ENCODE data around the gene MTHFD1L.

The MTHFD1L gene

GRCh38 chr6:151075527-151075926 is 210.0 kb downstream of the MTHFD1L start:
- no peak for TF ChIP-seq FOXP2 (optimal IDR thresholded peaks at IDR 0.05; ENCODE audit: borderline replicate concordance, extremely low read depth, extremely low read length, insufficient read depth)
- no peak for TF ChIP-seq TAF1 (IDR thresholded peaks at IDR 0.05; ENCODE audit: borderline replicate concordance, insufficient read depth, low read length)
- TF ChIP-seq POLR2AphosphoS5 (IDR thresholded peaks at IDR 0.05; ENCODE audit: low read depth, low read length): no peak
- TF ChIP-seq SIN3A (IDR thresholded peaks at IDR 0.05; ENCODE audit: borderline replicate concordance, insufficient read depth, low read length): no peak
- TF ChIP-seq, protein P1, sequence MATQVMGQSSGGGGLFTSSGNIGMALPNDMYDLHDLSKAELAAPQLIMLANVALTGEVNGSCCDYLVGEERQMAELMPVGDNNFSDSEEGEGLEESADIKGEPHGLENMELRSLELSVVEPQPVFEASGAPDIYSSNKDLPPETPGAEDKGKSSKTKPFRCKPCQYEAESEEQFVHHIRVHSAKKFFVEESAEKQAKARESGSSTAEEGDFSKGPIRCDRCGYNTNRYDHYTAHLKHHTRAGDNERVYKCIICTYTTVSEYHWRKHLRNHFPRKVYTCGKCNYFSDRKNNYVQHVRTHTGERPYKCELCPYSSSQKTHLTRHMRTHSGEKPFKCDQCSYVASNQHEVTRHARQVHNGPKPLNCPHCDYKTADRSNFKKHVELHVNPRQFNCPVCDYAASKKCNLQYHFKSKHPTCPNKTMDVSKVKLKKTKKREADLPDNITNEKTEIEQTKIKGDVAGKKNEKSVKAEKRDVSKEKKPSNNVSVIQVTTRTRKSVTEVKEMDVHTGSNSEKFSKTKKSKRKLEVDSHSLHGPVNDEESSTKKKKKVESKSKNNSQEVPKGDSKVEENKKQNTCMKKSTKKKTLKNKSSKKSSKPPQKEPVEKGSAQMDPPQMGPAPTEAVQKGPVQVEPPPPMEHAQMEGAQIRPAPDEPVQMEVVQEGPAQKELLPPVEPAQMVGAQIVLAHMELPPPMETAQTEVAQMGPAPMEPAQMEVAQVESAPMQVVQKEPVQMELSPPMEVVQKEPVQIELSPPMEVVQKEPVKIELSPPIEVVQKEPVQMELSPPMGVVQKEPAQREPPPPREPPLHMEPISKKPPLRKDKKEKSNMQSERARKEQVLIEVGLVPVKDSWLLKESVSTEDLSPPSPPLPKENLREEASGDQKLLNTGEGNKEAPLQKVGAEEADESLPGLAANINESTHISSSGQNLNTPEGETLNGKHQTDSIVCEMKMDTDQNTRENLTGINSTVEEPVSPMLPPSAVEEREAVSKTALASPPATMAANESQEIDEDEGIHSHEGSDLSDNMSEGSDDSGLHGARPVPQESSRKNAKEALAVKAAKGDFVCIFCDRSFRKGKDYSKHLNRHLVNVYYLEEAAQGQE (IDR thresholded peaks at IDR 0.05; ENCODE audit: insufficient read depth in 1 of 2, low read depth in 2 of 2, low read length in 2 of 2): no peak

GRCh38 chr6:151075930-151076555 is 210.5 kb downstream of the MTHFD1L start:
- TF ChIP-seq, protein P1 (IDR thresholded peaks at IDR 0.05; ENCODE audit: insufficient read depth in 1 of 2, low read depth in 2 of 2, low read length in 2 of 2): no peak
- no peak for TF ChIP-seq FOXP2 (optimal IDR thresholded peaks at IDR 0.05; ENCODE audit: borderline replicate concordance, extremely low read depth, extremely low read length, insufficient read depth)
- no peak for TF ChIP-seq SIN3A (IDR thresholded peaks at IDR 0.05; ENCODE audit: borderline replicate concordance, insufficient read depth, low read length)
- no peak for TF ChIP-seq TAF1 (IDR thresholded peaks at IDR 0.05; ENCODE audit: borderline replicate concordance, insufficient read depth, low read length)
- TF ChIP-seq POLR2AphosphoS5 (IDR thresholded peaks at IDR 0.05; ENCODE audit: low read depth, low read length): no peak

DNA sequence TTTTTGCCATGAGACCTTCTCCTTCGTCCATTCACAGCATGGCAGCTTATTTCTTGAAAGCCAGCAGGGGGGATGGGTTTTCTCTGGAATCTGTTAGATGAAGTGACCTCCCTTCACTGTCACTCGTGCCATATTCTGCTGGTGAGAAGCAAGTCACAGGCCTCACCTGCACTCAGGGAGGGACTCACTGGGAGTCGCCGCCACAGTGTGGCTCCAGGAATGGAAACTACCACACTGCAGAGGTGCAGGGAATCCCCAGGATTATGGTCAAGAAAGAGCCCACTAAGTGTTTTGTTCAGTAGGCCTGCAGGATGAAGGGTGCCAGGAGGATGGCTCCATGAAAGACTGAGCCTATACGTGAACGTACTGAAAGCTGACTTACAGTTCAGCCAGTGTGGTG is 213.2 kb downstream of the MTHFD1L start:
- TF ChIP-seq, protein P1 (IDR thresholded peaks at IDR 0.05; ENCODE audit: insufficient read depth in 1 of 2, low read depth in 2 of 2, low read length in 2 of 2): no peak
- no peak for TF ChIP-seq TAF1 (IDR thresholded peaks at IDR 0.05; ENCODE audit: borderline replicate concordance, insufficient read depth, low read length)

DNA sequence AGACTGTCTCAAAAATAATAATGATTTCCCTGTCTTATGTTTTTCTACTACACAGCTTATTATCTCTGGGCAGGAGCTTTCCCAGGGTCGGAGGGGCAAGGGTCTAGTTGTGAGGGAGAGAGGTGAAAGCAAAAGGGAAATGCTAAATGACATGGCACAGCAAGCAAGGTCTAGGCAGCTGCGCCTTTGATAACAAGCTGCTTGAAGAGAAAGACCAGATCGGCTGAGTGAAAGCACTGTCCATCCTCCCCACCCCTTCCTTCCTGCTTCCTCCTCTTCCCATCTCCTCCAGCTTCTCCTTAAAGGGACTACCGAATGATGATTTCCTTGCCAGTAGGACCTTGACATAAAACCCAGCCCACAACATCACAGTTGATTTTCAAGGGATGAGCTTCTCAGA is 216.2 kb downstream of the MTHFD1L start:
- no peak for TF ChIP-seq POLR2AphosphoS5 (IDR thresholded peaks at IDR 0.05; ENCODE audit: low read depth, low read length)
- TF ChIP-seq, protein P1 (IDR thresholded peaks at IDR 0.05; ENCODE audit: insufficient read depth in 1 of 2, low read depth in 2 of 2, low read length in 2 of 2): no peak
- TF ChIP-seq TAF1 (IDR thresholded peaks at IDR 0.05; ENCODE audit: borderline replicate concordance, insufficient read depth, low read length): no peak
- TF ChIP-seq SIN3A (IDR thresholded peaks at IDR 0.05; ENCODE audit: borderline replicate concordance, insufficient read depth, low read length): no peak
- TF ChIP-seq FOXP2 (optimal IDR thresholded peaks at IDR 0.05; ENCODE audit: borderline replicate concordance, extremely low read depth, extremely low read length, insufficient read depth): no peak

DNA sequence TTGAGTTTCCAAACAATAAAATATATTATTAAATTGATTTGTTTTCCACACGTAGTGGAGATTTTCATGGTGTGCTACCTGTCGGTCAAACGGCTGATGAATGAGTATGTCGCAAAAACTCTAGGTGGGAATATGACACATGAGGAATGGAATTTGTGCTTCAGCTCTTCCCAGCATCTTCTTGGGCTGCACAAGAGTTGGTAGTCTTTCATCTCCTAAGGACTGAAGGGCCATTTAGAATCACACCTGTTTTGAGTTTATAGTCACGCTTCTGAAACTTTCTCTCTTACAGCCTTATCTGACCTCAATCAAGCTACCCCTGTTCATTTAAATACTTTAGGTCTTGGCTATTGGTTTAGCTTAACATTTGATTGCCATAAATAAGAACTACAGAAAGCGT is 216.6 kb downstream of the MTHFD1L start:
- TF ChIP-seq FOXP2 (optimal IDR thresholded peaks at IDR 0.05; ENCODE audit: borderline replicate concordance, extremely low read depth, extremely low read length, insufficient read depth) (no peak), SIN3A (IDR thresholded peaks at IDR 0.05; ENCODE audit: borderline replicate concordance, insufficient read depth, low read length) (no peak), TAF1 (IDR thresholded peaks at IDR 0.05; ENCODE audit: borderline replicate concordance, insufficient read depth, low read length) (no peak), POLR2AphosphoS5 (IDR thresholded peaks at IDR 0.05; ENCODE audit: low read depth, low read length) (no peak)
- TF ChIP-seq, protein P1 (IDR thresholded peaks at IDR 0.05; ENCODE audit: insufficient read depth in 1 of 2, low read depth in 2 of 2, low read length in 2 of 2): no peak
